ENCODE measurements around the gene CTXND2.
"Not testable (repeated sequence)": the region's sequence is repeated elsewhere in the genome, so short reads cannot be mapped to it uniquely, and the experiment has no call there.

Gene CTXND2

DNA sequence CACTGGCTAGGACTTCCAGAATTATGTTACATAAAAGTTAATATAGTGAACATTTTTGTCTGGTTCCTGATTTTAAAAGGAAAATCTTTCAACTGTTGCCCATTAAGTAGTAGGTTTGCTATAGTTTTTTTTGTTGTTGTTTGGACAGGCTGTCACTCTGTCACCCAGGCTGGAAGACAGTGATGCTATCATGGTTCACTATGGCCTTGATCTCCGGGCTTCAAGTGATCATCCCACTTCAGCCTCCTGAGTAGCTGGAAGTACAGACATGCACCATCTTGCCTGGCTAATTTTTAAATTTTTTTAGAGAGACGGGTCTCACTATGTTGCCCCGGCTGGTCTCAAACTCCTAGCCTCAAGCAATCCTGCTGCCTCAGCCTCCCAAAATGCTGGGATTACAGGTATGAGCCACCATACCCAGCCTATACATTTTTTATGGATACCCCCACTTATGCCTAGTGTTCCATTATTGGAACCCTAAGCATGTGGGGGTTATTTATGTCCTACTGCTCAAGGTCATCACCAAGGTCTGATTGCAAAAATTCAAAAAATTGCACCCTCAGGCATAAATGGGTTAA is 6.5 kb downstream of the CTXND2 start:
- no peak for DNase-seq

DNA sequence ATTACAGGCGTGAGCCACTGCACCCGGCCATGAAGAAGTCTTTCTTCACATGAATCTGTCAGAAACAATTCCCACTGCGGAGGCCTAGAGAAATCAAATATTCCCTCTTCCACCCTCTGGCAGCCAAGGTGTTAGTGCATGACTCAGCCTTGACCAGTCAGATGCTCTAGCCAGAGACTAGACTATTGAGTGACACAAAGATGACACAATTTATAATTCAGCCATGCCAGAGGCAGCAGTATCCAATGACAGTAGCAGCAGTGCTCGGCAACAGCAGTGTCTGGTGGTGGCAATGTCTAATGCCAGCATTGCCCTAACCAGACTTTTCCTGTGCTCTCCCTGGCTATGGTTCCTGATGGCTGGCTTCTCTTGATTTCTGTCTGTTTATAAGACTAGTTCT is 8.7 kb downstream of the CTXND2 start:
- DNase-seq, result no peak

- DNase-seq, result not testable (repeated sequence)
Measured at GRCh38 chr1:150899795-150900194, 12.9 kb downstream of the CTXND2 start.

- DNase-seq, result no peak
Measured at GRCh38 chr1:150902346-150902745, 15.4 kb downstream of the CTXND2 start.

- no peak for DNase-seq
Measured at GRCh38 chr1:150902751-150903150, 15.8 kb downstream of the CTXND2 start.

GRCh38 chr1:150905301-150905700 is 18.4 kb downstream of the CTXND2 start:
- no peak for DNase-seq

DNA sequence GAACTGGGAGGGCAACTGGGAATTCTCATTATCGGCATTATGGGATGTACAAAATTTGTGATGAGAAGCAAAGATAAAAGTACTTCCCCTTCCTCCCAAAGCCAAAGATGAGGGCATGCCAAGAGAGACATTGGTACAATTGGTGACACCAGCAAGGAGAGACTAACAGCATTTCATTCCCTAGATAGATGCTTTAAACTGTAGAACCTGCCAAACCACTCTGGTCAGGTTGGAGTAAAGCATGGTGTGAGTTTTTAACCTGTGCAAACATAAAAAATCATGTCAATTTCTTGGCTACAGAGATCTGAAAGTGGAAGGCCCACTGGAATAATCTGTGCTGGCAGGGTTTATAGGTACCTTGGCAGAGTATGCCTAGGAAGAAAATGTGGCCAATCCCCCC is 19.4 kb downstream of the CTXND2 start:
- no peak for DNase-seq

- DNase-seq, result no peak
Measured at GRCh38 chr1:150906813-150907212, 19.9 kb downstream of the CTXND2 start.

GRCh38 chr1:150909585-150910180 is 22.7 kb downstream of the CTXND2 start:
- no peak for DNase-seq

DNA sequence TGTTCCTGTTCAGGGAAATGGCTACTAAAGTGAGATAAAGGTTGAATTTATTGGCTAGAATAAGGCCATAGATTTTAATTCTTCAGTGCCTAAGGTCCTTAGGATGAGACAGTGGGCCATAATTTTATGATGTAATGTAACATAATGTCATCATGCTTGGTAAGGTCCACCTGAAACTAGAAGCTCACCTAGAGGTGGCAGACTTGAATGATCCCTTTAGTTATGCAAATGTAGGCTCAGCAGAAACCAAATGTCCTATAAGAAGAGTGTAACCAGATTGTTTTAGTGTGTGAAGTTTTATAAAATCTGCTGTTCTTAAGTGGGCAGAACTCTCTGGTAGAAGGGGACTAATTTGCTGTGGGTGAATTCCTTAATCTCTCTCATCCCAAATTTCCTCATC is 25.7 kb downstream of the CTXND2 start:
- DNase-seq, result no peak

- DNase-seq, result no peak
Measured at GRCh38 chr1:150917387-150917786, 30.5 kb downstream of the CTXND2 start.

- peak; percentile 85 for DNase-seq
Measured at GRCh38 chr1:150922519-150922975, 35.6 kb downstream of the CTXND2 start.

- DNase-seq, result no peak
Measured at GRCh38 chr1:150925080-150925479, 38.1 kb downstream of the CTXND2 start.

DNA sequence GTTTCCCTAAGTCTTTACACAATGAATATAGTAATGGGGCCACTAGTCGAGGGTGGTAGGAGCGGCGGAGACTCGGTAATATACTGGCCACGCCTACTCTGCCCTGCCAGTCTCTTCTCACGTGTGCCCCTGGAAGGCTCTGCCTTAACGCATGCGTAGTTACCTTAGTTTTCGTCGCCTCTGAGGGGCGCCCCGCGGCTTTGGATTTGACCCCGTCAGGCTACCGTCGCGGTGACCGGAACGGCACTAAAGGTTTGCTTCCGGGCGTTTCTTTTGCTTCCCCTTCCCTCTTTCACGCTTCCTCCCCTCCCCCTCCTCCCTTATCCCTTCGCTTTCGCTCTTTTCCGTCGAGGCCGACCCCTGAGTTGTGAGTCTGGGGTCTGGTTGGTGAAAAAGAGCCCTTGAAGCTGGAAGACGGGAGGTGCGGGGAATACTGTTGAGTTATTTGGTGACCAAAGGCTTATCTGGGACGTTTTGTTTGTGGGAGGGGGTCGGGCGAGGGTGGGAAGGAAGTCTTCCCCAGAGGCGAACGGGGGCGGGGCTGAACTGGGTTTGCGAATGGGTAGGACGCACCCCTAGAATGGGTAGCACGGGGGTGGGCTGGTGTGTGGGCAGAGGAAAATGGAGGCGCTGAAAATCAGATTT is 39.3 kb downstream of the CTXND2 start, which contains the start of gene SETDB1:
TSS of gene SETDB1 (plus strand) at position 267 of the 645 bp plus-strand sequence. CDS start 1,352 bp downstream, outside the sequence.
- DNase-seq, result peak; percentile 92

- DNase-seq, result no peak
Measured at GRCh38 chr1:150927624-150928023, 40.7 kb downstream of the CTXND2 start.

GRCh38 chr1:150928286-150928685 is 41.4 kb downstream of the CTXND2 start:
- no peak for DNase-seq

DNA sequence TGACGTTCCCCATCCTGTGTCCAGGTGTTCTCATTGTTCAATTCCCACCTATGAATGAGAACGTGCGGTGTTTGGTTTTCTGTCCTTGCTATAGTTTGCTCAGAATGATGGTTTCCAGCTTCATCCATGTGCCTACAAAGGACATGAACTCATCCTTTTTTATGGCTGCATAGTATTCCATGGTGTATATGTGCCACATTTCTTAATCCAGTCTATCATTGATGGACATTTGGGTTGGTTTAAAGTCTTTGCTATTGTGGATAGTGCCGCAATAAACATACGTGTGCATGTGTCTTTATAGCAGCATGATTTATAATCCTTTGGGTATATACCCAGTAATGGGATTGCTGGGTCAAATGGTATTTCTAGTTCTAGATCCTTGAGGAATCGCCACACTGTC is 41.8 kb downstream of the CTXND2 start:
- DNase-seq, result not testable (repeated sequence)

GRCh38 chr1:150931773-150932172 is 44.8 kb downstream of the CTXND2 start:
- DNase-seq, result no peak

- DNase-seq, result no peak
Measured at GRCh38 chr1:150944856-150945255, 57.9 kb downstream of the CTXND2 start.

- no peak for DNase-seq
Measured at GRCh38 chr1:150954708-150955107, 67.8 kb downstream of the CTXND2 start.

DNA sequence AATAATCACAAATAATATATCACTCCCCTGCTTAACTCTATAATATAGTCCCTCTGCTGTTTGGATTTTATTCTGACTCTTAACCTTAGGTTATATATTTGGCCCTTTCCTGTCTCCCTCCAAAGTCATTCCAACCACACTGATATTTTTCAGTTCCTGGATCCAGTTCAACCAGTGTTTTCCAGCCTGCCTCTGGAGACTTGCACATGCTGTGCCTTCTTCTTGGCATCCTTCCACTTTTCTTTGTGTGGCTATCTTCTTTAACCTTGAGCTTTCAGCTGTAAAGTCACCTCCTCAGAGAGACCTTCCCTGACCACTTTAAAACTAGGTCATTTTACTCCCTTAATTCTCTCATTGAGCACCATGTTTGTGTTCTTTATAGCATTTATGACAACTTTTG is 68.3 kb downstream of the CTXND2 start:
- DNase-seq, result no peak

- DNase-seq, result no peak
Measured at GRCh38 chr1:150957666-150958065, 70.7 kb downstream of the CTXND2 start.

GRCh38 chr1:150960646-150961045 is 73.7 kb downstream of the CTXND2 start:
- DNase-seq, result no peak

GRCh38 chr1:150961756-150962155 is 74.8 kb downstream of the CTXND2 start:
- no peak for DNase-seq

All from CD4-positive, alpha-beta T cell treated with Interleukin-17A for 4 hours (primary cell).